ENCODE measurements around the gene EIF5A.

EIF5A gene

DNA sequence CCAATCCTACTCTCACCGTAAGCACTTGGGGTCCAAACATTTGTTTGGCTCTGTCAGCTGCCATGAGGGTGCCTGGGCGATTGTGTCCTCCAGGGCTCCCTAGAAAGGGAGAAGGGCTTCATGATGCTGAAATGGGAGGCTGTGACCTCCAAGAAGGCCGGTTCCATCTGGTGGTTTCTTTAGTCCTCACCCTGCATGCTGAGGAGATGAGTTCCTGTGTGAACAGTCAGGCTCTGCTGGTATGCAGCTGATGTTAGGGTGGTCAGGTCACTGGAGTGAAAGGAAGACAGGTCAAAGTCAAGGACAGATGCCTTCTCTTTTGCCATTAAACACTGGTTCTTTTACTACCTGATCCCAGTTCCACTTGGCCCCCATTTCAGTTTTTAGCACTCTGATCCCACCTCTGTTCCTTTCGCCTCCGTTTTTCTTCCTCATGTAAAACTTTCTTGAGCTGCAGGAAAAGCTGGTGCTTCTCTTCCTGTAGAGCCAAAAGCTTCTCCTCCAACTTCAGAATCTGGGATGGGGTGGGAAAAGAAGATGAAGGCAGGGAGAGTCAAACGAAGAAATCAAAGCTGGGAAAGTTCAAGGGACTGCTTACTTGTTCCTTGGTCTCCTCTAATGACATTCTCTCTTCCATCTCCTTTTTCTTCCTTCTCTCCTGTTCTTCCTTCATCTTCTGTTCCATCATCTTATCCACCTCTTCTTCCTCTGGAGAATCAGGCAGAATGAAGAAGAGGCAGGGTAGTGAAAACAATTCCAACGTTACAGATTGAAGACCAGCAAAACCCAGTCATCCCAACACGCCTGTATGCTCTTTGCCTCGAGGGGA is 6.7 kb downstream of the EIF5A start:
- no peak for DNase-seq

DNA sequence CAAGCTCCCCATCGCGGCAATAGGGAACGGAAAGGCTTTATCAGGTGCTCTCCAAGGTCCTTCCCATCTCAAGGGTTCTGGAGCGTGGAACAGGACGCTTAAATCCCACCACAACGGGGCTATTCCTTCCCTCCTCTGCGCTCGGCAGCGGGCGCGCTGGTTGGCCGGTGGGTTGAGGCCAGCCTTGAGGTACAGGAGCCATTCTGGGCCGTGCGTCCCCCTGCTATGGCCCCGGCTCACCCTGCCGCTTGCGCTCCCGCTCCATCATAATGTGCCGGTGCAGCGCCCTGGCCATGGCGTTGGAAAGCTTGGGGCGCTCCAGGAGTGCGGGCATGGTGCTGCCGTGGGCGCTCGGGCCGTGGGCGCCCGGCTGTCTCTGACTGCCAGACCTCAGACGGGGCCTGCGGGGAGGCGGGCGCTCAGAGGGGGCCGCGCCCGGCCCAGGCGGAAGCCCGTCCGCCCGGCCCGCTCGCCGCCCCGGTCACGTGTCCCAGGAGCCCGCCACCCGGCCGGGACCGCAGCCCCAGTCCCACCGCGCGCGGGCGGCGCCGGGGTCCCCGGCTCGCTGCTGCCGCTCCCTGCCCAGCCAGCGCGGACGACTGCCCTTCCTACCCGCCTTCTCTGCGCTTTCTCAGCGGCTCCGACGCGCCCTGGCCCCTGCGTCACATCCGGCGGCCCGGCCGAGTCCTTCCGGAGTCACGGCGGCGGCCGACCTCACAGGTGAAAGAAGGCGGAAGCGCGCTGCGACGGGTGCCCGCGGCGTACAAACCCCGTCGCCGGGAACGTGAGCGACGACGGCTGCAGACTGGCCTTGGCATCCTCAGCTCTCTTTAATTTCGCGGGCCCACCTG is 7.5 kb downstream of the EIF5A start, which contains the start of gene GPS2:
Gene GPS2 (minus strand): TSS at position 642 of the 851 bp plus-strand sequence. CDS start 308 bp downstream, at position 334.
- DNase-seq = peak; percentile 82

DNA sequence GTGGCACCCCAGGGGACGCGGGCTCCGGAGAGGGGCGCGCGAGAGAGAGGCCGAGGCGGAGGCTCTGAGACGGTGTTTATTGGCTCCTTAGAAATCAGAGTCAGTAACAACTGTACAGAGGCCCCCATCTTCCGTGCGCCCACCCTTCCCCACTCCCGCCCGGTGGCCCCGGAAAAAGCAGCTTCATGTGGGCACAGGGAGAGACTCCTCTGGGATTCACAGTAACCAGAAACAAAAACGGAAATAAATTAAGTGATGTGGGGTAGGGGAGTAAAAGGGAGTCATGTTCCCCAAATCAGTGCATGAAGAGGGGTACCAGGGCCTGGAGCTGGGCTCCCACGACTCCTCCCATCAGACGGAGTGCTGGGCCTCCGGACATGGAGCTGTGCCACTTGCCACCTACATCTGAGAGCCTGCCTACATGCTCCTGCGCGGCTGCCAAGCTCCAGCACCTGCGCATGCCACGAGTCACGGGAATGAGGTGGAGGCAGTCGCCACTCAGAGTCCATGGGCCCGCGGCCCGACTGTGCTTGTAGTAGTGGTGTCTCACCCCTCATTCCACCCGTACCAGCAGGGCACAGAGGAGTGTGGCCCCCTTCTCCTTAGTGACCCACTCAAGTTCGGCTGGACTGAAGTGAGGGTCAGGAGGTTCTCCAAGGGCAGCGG is 8.3 kb downstream of the EIF5A start:
- DNase-seq = no peak

- no peak for DNase-seq
Observed at GRCh38 chr17:7317161-7317803, 9.9 kb downstream of the EIF5A start.

- DNase-seq = no peak
Observed at GRCh38 chr17:7318121-7318860, 10.9 kb downstream of the EIF5A start.

- no peak for DNase-seq
Observed at GRCh38 chr17:7321466-7321865, 14.0 kb downstream of the EIF5A start.

GRCh38 chr17:7322520-7323194 is 15.2 kb downstream of the EIF5A start:
- DNase-seq = no peak

- DNase-seq = peak; percentile 52
Observed at GRCh38 chr17:7323731-7324437, 16.5 kb downstream of the EIF5A start.

- DNase-seq = no peak
Observed at GRCh38 chr17:7324438-7324779, 17.0 kb downstream of the EIF5A start.

DNA sequence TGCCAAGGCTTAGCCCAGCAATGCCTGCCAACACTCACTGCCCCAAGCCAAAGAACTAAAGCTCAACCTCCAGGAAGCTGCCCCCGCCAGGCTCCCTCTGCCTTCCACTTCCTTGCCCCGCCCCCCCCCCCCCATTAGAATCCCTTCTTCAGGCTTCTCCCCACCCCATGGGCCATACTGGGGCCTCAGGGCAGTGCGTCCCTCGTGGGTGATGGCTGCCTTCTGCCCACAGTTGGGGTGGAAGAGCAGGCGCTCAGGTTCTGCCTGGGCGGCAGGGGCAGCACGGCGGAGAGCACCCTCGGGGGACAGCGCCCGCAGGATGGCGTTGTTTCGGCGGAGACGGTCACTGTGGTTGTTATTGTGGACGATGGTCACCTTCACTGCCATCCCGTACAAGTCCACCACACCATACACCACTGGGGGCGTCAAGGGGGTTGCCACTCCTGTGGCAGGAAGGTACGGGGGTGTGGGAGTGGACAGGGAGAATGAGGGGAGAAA is 17.7 kb downstream of the EIF5A start:
- DNase-seq = no peak

DNA sequence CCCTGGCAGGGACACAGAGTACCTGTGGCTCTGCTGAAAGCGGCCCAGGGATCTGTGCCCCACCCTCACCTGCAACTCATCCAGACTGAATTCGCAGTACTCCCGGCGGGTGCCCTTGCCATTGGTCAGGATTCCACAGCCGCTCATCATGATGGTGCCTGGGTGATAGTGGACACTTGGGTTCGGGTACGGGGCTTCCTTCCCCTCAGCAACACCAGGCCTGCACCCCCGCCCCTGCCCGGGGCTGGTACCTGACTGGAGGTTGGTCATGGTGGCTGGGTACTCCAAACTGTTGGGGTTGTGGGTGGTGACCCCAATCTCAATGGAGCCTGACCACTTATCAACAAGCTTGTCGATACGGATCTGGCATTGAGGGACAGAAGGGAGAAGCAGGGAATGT is 18.8 kb downstream of the EIF5A start:
- no peak for DNase-seq

DNA sequence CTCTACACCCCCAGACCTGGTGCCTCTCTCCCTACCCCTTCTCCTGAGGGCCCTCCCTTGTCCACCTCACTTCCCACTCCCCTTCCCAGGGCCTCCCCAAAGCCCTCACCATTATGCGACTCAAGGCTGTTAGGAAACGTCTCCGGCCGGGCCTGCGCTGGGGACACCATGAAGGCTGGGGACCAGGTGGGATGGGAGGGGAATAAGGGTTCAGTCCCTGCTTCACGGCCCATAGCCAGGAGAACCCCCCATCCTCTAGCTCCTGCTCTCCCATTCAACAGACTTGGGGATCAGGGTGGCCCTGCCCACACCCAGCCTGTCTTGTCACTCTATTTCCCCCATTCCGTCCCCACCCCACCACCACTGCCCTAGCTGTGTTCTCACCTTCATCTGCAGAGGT is 19.6 kb downstream of the EIF5A start:
- no peak for DNase-seq

DNA sequence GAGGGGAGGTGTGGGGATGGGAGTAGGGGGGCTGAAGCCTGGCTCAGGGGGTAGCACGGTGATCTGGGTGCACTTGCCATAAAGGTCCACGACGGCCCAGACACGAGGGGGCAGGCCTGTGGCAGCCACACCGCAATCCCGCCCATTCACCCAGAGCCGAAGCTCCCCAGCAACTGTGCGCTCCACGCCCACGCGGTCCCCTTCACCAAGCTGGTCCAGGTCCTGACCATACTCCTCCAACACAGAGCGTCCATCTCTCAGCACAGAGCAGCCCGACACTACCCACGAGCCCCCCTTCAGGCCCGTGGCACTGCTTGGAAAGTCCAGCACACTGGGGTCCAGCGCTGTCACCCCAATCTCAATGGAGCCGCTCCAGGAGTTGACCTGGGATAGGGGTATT is 20.1 kb downstream of the EIF5A start:
- DNase-seq = no peak

- DNase-seq = no peak
Observed at GRCh38 chr17:7328009-7328408, 20.6 kb downstream of the EIF5A start.

- no peak for DNase-seq
Observed at GRCh38 chr17:7328840-7329373, 21.5 kb downstream of the EIF5A start, which contains the start of gene NEURL4. Gene NEURL4 (minus strand): TSS chr17:7329335. CDS start chr17:7329312, 23 bp downstream.

DNA sequence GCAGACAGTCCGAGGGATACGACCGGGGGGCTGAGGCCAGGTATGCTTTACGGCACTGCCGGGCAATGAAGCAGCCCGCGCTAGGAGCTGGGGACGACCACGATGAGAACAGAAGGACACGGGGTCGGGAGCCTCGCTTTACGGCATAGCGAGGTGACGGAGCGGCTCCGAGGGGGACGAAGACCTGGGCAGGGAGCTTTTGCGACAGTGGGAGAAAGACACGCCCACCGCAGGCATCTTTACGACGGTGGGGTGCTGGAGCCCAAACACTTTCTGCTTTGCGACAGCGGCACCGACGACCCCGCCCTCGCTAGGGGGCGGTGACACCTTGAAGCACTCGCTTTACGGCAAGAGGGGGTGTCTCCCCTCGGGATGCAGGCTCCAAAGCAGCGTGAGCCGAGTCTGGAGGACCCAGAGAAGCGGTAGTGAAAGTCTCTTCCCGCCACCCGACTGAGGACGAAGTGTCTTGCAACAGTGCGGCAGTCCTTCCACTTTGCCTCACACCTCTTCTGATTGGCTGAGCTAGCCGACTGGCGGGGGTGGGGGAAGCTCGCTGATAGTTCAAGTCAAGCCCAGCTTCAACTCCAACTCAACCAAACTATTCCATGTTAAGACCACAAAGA is 22.1 kb downstream of the EIF5A start:
- peak; percentile 95 for DNase-seq

- DNase-seq = peak; percentile 73
Observed at GRCh38 chr17:7329997-7330637, 22.7 kb downstream of the EIF5A start.

DNA sequence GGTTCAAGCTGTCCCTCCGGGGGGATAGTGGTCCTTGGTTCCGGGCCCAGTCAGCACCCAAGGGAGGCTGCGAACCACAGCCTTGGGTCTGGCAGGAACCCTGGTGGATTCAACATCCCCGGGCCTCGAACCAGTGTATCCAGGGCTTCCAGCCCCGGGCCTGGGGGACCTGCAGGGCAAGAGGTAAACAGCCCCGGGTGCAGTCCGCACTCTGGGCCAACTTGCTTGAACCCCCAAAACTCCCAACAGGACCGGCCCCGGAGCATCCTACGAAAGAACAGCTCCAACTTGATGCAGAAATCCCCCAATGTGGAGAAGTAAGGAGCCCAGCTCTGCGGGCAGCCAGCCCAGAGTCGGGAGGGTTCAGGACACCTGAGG is 23.2 kb downstream of the EIF5A start:
- no peak for DNase-seq

- DNase-seq = no peak
Observed at GRCh38 chr17:7332111-7332510, 24.7 kb downstream of the EIF5A start.

All from effector CD8-positive, alpha-beta T cell (primary cell).